Pulmonary artery endothelial cell (primary cell): ENCODE measurements around the gene ZNF385B. TPM values are rescaled to one million over a fixed set of nuclear protein-coding genes. Genes with fewer than 3 reads are reported as not detected.

Source experiments
- DNase-seq: peaks from one replicate; pipeline ENCODE4 v3.0.0-alpha.2; 2011; ENCODE audit warnings: low read depth, low spot score
- total RNA-seq: library from RNA; depleted of rRNA; stranded (reverse); fragments of >200 nt; gene quantifications from 2 replicates; pipeline ENCODE4 v1.2.3, GENCODE V29; 2014

The ZNF385B gene
- total RNA-seq, 1 donor from 2014 or later = not detected

- no peak for DNase-seq
Observed at GRCh38 chr2:179403624-179404023, 457.8 kb downstream of the ZNF385B start.

GRCh38 chr2:179393481-179393880 is 467.9 kb downstream of the ZNF385B start:
- no peak for DNase-seq

Other genes starting within 250 kb of the ZNF385B start
- gene CWC22, start 145.7 kb upstream of the ZNF385B start, total RNA-seq = 16.3 and 21.3 TPM in 2 replicates